Mononuclear cell (primary cell): Measurements from ENCODE around the gene MMS19. TPM values are rescaled to one million over a fixed set of nuclear protein-coding genes. Genes with fewer than 3 reads are reported as not detected.
"Not testable (repeated sequence)": the region's sequence is repeated elsewhere in the genome, so short reads cannot be mapped to it uniquely, and the experiment has no call there.

Experiments
- H3K27me3 ChIP-seq: 2 replicates; pipeline ENCODE4 v1.6.0; 2011; ENCODE audit warnings: low read length, control low read depth; ENCODE audit not compliant: insufficient read depth
- H3K4me1 ChIP-seq: 2 replicates; pipeline ENCODE4 v1.5.1; 2011; ENCODE audit warnings: mild to moderate bottlenecking, low read length, control low read depth; ENCODE audit not compliant: insufficient read depth
- H3K4me3 ChIP-seq: 2 replicates; pipeline ENCODE4 v1.5.1; 2011; ENCODE audit warnings: mild to moderate bottlenecking, low read length, moderate library complexity
- H3K9me3 ChIP-seq: 2 replicates; pipeline ENCODE4 v1.5.1; 2011; ENCODE audit warnings: low read depth, mild to moderate bottlenecking, control low read depth, low read length
- total RNA-seq: library from RNA; depleted of rRNA; stranded (reverse); fragments of >200 nt; gene quantifications from one replicate; pipeline ENCODE4 v1.2.3, GENCODE V29; 2012

The MMS19 gene
- total RNA-seq, 1 donor, result 30.2 TPM

DNA sequence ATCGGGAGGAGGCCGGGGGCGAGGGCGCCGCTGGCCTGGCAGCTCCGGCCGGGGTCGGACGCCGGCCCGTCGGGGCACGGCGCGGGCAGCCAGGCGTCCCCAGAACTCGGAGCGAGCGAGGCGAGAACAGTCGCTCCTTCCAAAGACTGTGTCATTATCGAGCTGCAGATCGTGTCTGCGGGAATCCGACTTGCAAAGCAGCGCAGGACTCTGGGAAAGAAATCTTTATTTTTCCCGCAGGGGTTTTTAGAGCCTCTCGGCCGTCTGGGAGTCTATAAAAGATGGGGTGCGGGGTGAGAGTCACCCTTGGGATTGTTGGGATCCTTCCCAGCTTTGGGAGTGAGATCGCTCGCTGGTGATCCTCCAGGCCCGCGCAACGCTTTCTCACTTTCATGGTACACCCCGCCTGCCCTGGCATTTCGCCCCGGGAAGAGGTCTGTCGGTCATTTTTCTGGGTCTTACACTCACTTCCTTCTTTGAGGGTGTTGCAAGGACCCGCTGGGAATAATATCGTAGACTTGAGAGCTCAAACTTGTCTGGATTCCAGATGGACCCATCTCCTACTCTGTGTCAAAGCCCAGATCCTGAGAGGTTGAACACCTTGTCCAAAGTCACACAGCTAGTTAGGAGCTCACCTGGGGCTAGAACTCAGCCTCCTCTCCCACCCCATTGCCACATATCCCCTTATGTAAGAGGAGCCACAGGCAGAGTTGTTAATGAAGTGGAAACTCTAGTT, 1.5 kb upstream of the MMS19 start:
- Histone ChIP-seq H3K27me3 (peaks cover 7% of the 10 kb centered on the region), H3K9me3 (no peaks in the 10 kb centered on the region), H3K4me1 (peaks cover 55% of the 10 kb centered on the region), H3K4me3 (peak overlapping the region; percentile 89)

- Histone ChIP-seq H3K9me3 (no peaks in the 10 kb centered on the region), H3K27me3 (peaks cover 7% of the 10 kb centered on the region), H3K4me3 (peak within 1 kb of the TSS; percentile 89), H3K4me1 (peaks cover 57% of the 10 kb centered on the region)
Observed at GRCh38 chr10:97498841-97499560, 779 bp upstream of the MMS19 start, which contains the start of gene UBTD1. Gene UBTD1 (plus strand): TSS chr10:97498924. CDS start chr10:97499204, 280 bp downstream.

DNA sequence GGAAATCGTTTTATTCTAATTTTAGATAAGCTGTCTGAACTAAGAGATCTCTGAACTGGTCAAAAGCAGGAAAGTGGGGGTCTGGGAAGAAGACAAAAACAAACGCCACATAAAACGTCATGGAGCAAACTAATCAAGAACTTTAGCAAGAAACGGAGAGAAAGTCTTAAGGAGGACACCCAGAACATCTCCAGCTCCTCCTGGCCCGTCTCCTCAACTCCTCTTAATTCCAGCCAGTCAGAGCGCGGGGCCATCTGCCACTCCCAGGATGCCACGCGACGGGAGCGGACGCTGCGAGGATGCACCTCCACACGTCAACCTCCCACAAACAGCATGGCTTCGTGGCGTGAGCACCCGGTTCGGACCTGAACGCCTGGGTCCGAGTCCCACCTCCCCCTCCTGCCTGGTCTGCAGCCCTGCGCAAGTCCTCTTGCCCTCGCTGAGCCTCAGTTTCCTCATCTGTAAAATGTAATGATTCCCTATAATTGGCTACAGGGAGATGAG, 598 bp downstream of the MMS19 start:
- peaks cover 47% of the 10 kb centered on the region for H3K4me1 ChIP-seq
- H3K4me3 ChIP-seq, result peak overlapping the region; percentile 89
- H3K9me3 ChIP-seq, result no peaks in the 10 kb centered on the region
- peaks cover 7% of the 10 kb centered on the region for H3K27me3 ChIP-seq

GRCh38 chr10:97494863-97495506, 3.2 kb downstream of the MMS19 start:
- no peak overlapping the region for H3K4me3 ChIP-seq
- peaks cover 4% of the 10 kb centered on the region for H3K27me3 ChIP-seq
- H3K9me3 ChIP-seq, result no peaks in the 10 kb centered on the region
- H3K4me1 ChIP-seq, result peaks cover 35% of the 10 kb centered on the region

- no peaks in the 10 kb centered on the region for H3K27me3 ChIP-seq
- peaks cover 27% of the 10 kb centered on the region for H3K4me1 ChIP-seq
- H3K4me3 ChIP-seq, result no peak overlapping the region
- no peaks in the 10 kb centered on the region for H3K9me3 ChIP-seq
Observed at GRCh38 chr10:97494151-97494550, 4.1 kb downstream of the MMS19 start.

GRCh38 chr10:97490592-97490991, 7.6 kb downstream of the MMS19 start:
- Histone ChIP-seq H3K9me3 (no peaks in the 10 kb centered on the region), H3K4me3 (no peak overlapping the region), H3K27me3 (no peaks in the 10 kb centered on the region), H3K4me1 (peaks cover 16% of the 10 kb centered on the region)

DNA sequence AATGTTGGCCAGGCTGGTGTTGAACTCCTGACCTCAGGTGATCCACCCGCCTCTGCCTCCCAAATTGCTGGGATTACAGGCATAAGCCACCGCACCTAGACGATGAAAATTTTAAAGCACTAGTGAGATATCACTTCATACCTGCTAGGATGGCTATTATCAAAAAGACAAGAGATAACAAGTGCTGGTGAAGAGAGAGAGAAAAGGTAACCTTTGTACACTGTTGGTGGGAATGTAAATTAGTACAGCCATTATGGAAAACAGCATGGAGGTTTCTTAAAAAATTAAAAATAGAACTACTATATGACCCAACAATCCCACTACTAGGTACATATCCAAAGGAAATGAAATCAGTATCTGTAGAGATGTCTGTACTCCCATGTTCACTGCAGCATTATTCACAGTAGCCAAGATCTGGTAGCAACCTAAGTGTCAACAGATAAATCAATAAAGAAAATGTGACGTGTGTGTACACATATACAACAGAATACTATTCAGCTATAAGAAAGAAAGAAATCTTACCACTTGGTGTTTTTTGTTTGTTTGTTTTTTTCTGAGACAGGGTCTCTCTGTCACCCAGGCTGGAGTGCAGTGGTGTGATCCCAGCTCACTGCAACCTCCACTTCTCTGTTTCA, 12.5 kb downstream of the MMS19 start:
- Histone ChIP-seq H3K27me3 (no peaks in the 10 kb centered on the region), H3K4me3 (no peak overlapping the region), H3K4me1 (peaks cover 5% of the 10 kb centered on the region), H3K9me3 (no peaks in the 10 kb centered on the region)

GRCh38 chr10:97483921-97484320, 14.3 kb downstream of the MMS19 start:
- Histone ChIP-seq H3K9me3 (no peaks in the 10 kb centered on the region), H3K27me3 (no peaks in the 10 kb centered on the region), H3K4me1 (no peaks in the 10 kb centered on the region), H3K4me3 (no peak overlapping the region)

GRCh38 chr10:97483506-97483905, 14.7 kb downstream of the MMS19 start:
- no peaks in the 10 kb centered on the region for H3K27me3 ChIP-seq

GRCh38 chr10:97482381-97482780, 15.8 kb downstream of the MMS19 start:
- Histone ChIP-seq H3K9me3 (no peaks in the 10 kb centered on the region), H3K4me3 (no peak overlapping the region), H3K27me3 (no peaks in the 10 kb centered on the region), H3K4me1 (no peaks in the 10 kb centered on the region)

More at GRCh38 chr10:97483506-97483905, 14.7 kb downstream of the MMS19 start:
- H3K9me3 ChIP-seq, result no peaks in the 10 kb centered on the region
- no peak overlapping the region for H3K4me3 ChIP-seq
- H3K4me1 ChIP-seq, result no peaks in the 10 kb centered on the region

DNA sequence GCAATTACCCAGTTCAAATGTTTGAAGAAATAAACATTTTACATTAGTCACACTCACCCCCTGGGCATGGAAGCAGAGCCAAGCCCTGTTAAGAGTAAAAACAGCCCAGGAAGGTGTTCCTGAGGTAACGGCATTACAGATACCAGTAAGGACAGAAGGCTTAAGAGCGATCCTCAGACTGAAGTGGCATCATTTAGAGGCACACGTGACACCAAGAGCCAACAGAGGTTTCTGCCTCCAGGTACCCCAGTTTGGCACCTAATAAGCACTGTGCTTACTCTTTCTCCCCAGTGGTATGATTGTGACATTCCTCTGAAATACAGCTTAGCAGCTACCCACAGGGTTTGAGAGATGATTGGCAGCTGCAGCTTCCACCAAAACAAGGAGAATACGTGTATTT, 17.2 kb downstream of the MMS19 start:
- Histone ChIP-seq H3K27me3 (no peaks in the 10 kb centered on the region), H3K9me3 (no peaks in the 10 kb centered on the region), H3K4me3 (no peak overlapping the region), H3K4me1 (no peaks in the 10 kb centered on the region)

- Histone ChIP-seq H3K4me3 (no peak overlapping the region), H3K4me1 (no peaks in the 10 kb centered on the region), H3K27me3 (no peaks in the 10 kb centered on the region), H3K9me3 (no peaks in the 10 kb centered on the region)
Observed at GRCh38 chr10:97479939-97480338, 18.3 kb downstream of the MMS19 start.

DNA sequence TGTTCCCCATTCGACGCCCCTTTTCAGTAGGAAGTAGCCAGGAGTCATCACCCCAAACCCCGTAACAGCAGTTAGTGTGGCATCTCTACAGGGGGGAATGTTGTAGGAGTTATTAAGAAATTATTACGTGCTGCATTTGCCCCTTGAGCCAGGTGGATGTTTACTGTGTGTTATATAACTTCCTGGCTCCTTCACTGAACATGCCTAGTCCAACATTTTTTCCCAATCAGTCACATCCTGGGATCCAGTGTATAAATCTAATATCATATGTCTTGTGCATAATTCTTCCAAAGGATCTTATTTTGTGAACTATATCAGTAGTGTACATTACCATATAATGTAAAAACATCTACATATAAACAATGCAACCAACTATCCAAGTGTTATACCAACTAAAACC, 18.8 kb downstream of the MMS19 start:
- not testable (repeated sequence) for H3K4me1 ChIP-seq, H3K4me3 ChIP-seq, H3K27me3 ChIP-seq, H3K9me3 ChIP-seq

DNA sequence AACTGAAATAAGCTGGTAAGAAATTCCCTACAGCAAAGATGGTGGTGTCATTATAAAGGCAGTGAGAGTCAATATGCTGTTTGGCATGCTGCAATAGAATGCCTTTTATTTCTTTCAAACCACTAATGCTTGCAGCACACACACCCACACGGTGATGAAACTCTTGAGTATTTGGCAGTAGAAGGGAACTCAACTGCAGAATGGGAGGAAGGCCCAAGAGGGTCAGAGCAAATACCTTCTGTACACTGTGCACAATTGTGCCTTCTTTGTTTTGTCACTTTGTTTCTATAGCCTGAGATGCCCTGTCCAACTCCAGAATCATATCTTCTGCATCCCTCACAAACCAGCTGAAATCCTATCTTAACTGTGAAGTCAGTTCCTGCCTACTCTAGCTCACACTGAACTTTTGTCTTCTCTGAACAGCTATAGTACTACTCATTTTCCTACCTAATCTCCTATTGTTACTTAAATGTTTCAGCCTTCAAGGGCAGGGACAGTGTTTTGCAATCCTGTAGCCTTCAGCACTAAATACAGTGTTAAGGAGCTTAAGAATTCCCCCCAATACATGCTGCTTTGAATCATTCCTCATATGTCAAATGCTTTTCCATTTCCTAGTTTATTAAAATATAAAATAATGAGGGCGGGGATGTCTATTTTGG, 22.2 kb downstream of the MMS19 start:
- Histone ChIP-seq H3K27me3 (no peaks in the 10 kb centered on the region), H3K4me1 (no peaks in the 10 kb centered on the region), H3K4me3 (no peak overlapping the region), H3K9me3 (no peaks in the 10 kb centered on the region)
